HCT116 (cell line): ENCODE results near the gene MED12. TPM values are rescaled to one million over a fixed set of nuclear protein-coding genes. Genes with fewer than 3 reads are reported as not detected.

Source experiments
- ATAC-seq: fragments of 200-7000 bp; cut with Tn5 transposase; 2 replicates; pipeline ENCODE4 v1.9.1; 2020; ENCODE audit warnings: mild to moderate bottlenecking, moderate library complexity
- BruUV-seq: library from RNA; stranded (reverse); fragments of 400-500 nt; replicated peaks from 2 replicates; lab custom pipeline; 2021; lab: Mats Ljungman, UMichigan
- CTCF ChIA-PET: fragments of 300-600 bp; sonication (Branson Sonifier 250); formaldehyde crosslinking; loops from one replicate; lab custom pipeline; 2021; ENCODE audit warnings: antibody characterized with exemption; lab: Charles Lee
- POLR2A ChIA-PET: fragments of 300-600, 350-600 bp; sonication (Branson Sonifier 250); formaldehyde crosslinking; loops from one replicate; lab custom pipeline; 2021; ENCODE audit warnings: antibody characterized with exemption; lab: Charles Lee
- RAD21 ChIA-PET, 2 experiments: fragments of 300-600 bp; sonication (Branson Sonifier 250); formaldehyde crosslinking; loops; one replicate each; lab custom pipeline; 2023; ENCODE audit warnings: low total read pairs in 2 of 2; ENCODE audit not compliant: uncharacterized antibody in 2 of 2, unreplicated experiment in 2 of 2, low non-redundant PET in 1 of 2; lab: Charles Lee
- DNase-seq: peaks from one replicate; pipeline ENCODE4 v3.0.0-alpha.2; 2010; ENCODE audit warnings: low read depth, low spot score
- H2AFZ ChIP-seq: fragments of 200-600 bp; shearing (Covaris generic), sonication (generic); 2 replicates; pipeline ENCODE4 v1.6.1; 2017; ENCODE audit warnings: low read depth, mixed run types, mixed read lengths, antibody characterized with exemption, low read length; ENCODE audit not compliant: poor library complexity, severe bottlenecking
- H3K27ac ChIP-seq: 2 replicates; pipeline ENCODE4 v1.5.1; 2012; ENCODE audit warnings: low read depth, low read length
- H3K27me3 ChIP-seq: fragments of 200-600 bp; sonication (generic); 2 replicates; pipeline ENCODE4 v1.6.1; 2016; ENCODE audit warnings: mixed run types, low read length, mixed read lengths; ENCODE audit not compliant: insufficient read depth
- H3K36me3 ChIP-seq, 2 experiments: fragments of 200-500 bp in 1 of 2; fragments of 200-600 bp in 1 of 2; sonication (Bioruptor generic) in 1 of 2; sonication (generic) in 1 of 2; 2 replicates each; pipeline versions ENCODE4 v1.5.1 to v1.6.1; 2014 to 2016; ENCODE audit warnings: low read length in 2 of 2, inconsistent platforms in 1 of 2, mixed read lengths in 1 of 2, mixed run types in 1 of 2; ENCODE audit not compliant: insufficient read depth in 2 of 2, control insufficient read depth in 1 of 2
- H3K4me1 ChIP-seq, 2 experiments: fragments of 200-600 bp in 1 of 2; sonication (generic) in 1 of 2; 2 replicates each; pipeline versions ENCODE4 v1.5.1 to v1.6.1; 2012 to 2017; ENCODE audit warnings: low read length in 2 of 2, inconsistent platforms in 1 of 2, mild to moderate bottlenecking in 1 of 2, mixed read lengths in 1 of 2, mixed run types in 1 of 2, moderate library complexity in 1 of 2; ENCODE audit not compliant: insufficient read depth in 2 of 2, control insufficient read depth in 1 of 2
- H3K4me2 ChIP-seq: fragments of 200-600 bp; sonication (generic); 2 replicates; pipeline ENCODE4 v1.6.1; 2017; ENCODE audit warnings: mixed run types, low read length, mixed read lengths
- H3K4me3 ChIP-seq, 2 experiments: fragments of 200-600 bp in 1 of 2; sonication (generic) in 1 of 2; replicated peaks in 1 of 2; 2 replicates each; pipeline ENCODE4 v1.5.1; 2011 to 2016; ENCODE audit warnings: low read length in 2 of 2, control low read depth in 1 of 2, low read depth in 1 of 2, mild to moderate bottlenecking in 1 of 2, mixed read lengths in 1 of 2, mixed run types in 1 of 2
- H3K79me2 ChIP-seq: fragments of 200-600 bp; sonication (generic); 2 replicates; pipeline ENCODE4 v1.6.1; 2017; ENCODE audit warnings: mild to moderate bottlenecking, mixed run types, low read length, moderate library complexity, mixed read lengths; ENCODE audit not compliant: insufficient read depth
- H3K9ac ChIP-seq: fragments of 200-600 bp; sonication (generic); 2 replicates; pipeline ENCODE4 v1.6.1; 2016; ENCODE audit warnings: low read length, mixed read lengths
- H3K9me2 ChIP-seq: fragments of 200-600 bp; sonication (generic), shearing (Covaris generic); 2 replicates; pipeline ENCODE4 v1.6.1; 2017; ENCODE audit warnings: mixed run types, mild to moderate bottlenecking, moderate library complexity; ENCODE audit not compliant: insufficient read depth
- H3K9me3 ChIP-seq, 2 experiments: fragments of 200-500 bp in 1 of 2; fragments of 200-600 bp in 1 of 2; sonication (Bioruptor generic) in 1 of 2; sonication (generic) in 1 of 2; 2 replicates each; pipeline ENCODE4 v1.6.1; 2014 to 2017; ENCODE audit warnings: low read length in 2 of 2, mixed read lengths in 2 of 2, inconsistent platforms in 1 of 2, low read depth in 1 of 2, mild to moderate bottlenecking in 1 of 2, mixed run types in 1 of 2, moderate library complexity in 1 of 2; ENCODE audit not compliant: control insufficient read depth in 1 of 2, insufficient read depth in 1 of 2
- H4K20me1 ChIP-seq: fragments of 200-600 bp; sonication (generic), shearing (Covaris generic); 2 replicates; pipeline ENCODE4 v1.6.1; 2017; ENCODE audit warnings: mixed run types, mild to moderate bottlenecking, moderate library complexity; ENCODE audit not compliant: insufficient read depth
- ATF3 ChIP-seq: IDR thresholded peaks from 2 replicates; pipeline ENCODE4 v1.6.1; 2012
- CBX3 ChIP-seq: IDR thresholded peaks from 2 replicates; pipeline ENCODE4 v1.6.1; 2012; ENCODE audit warnings: low read depth
- ELF1 ChIP-seq: IDR thresholded peaks from 2 replicates; pipeline ENCODE4 v1.6.1; 2012; ENCODE audit warnings: low read depth, borderline replicate concordance
- EZH2 ChIP-seq: fragments of 200-600 bp; sonication (generic); IDR thresholded peaks from 2 replicates; pipeline ENCODE4 v1.6.1; 2017; ENCODE audit warnings: antibody characterized with exemption, mixed run types
- EZH2phosphoT487 ChIP-seq: fragments of 200-600 bp; IDR thresholded peaks from 2 replicates; pipeline ENCODE4 v1.6.1; 2018; ENCODE audit warnings: antibody characterized with exemption, borderline replicate concordance
- FOSL1 ChIP-seq: IDR thresholded peaks from 2 replicates; pipeline ENCODE4 v1.6.1; 2012; ENCODE audit warnings: low read depth
- MAX ChIP-seq: IDR thresholded peaks from 2 replicates; pipeline ENCODE4 v1.6.1; 2012
- POLR2AphosphoS5 ChIP-seq: IDR thresholded peaks from 2 replicates; pipeline ENCODE4 v1.6.1; 2011; ENCODE audit warnings: mild to moderate bottlenecking, low read depth, low read length, moderate library complexity
- RAD21 ChIP-seq: IDR thresholded peaks from 2 replicates; pipeline ENCODE4 v1.6.1; 2012; ENCODE audit warnings: low read depth, mild to moderate bottlenecking
- REST ChIP-seq: IDR thresholded peaks from 2 replicates; pipeline ENCODE4 v1.6.1; 2012; ENCODE audit warnings: low read depth
- SIN3A ChIP-seq: IDR thresholded peaks from 2 replicates; pipeline ENCODE4 v1.6.1; 2012; ENCODE audit warnings: low read depth
- SP1 ChIP-seq: IDR thresholded peaks from 2 replicates; pipeline ENCODE4 v1.6.1; 2012; ENCODE audit warnings: low read depth
- SRF ChIP-seq: IDR thresholded peaks from 2 replicates; pipeline ENCODE4 v1.6.1; 2012; ENCODE audit warnings: low read depth
- ZBTB33 ChIP-seq: IDR thresholded peaks from 2 replicates; pipeline ENCODE4 v1.6.1; 2011; ENCODE audit warnings: mild to moderate bottlenecking, low read length, moderate library complexity; ENCODE audit not compliant: insufficient replicate concordance; ENCODE audit errors: extremely low read depth
- ZFX ChIP-seq: fragments of 450-650 bp; IDR thresholded peaks from 2 replicates; pipeline ENCODE4 v1.6.1; 2017
- intact Hi-C: fragments of 100-400 bp; cut with micrococcal nuclease; formaldehyde crosslinking; loops from 2 replicates; pipeline ENCODE4 v1.10.0; 2022
- total RNA-seq: library from RNA; stranded (reverse); gene quantifications from one replicate; pipeline ENCODE4 v1.2.1, GENCODE V29; 2021; ENCODE audit not compliant: unreplicated experiment

Gene MED12
- total RNA-seq, 1 experiment from 2014 or later = 32.8 TPM

- ATAC-seq (no peak), DNase-seq (no peak)
- Histone ChIP-seq H3K9me3 (no peaks in the 10 kb centered on the region), H3K9ac (no peak overlapping the region), H3K9me2 (no peaks in the 10 kb centered on the region), H3K36me3 (no peaks in the 10 kb centered on the region), H4K20me1 (no peaks in the 10 kb centered on the region), H2AFZ (no peak overlapping the region), H3K79me2 (no peaks in the 10 kb centered on the region), H3K4me2 (no peak overlapping the region), H3K4me1 (no peaks in the 10 kb centered on the region), H3K27me3 (no peaks in the 10 kb centered on the region), H3K4me3 (no peak overlapping the region), H3K27ac (no peak overlapping the region)
- no TSS peak for BruUV-seq
- ChIA-PET CTCF (no interaction called here), POLR2A (no interaction called here), RAD21 (no interaction called here)
- no peak for TF ChIP-seq POLR2AphosphoS5
- TF ChIP-seq ATF3 = no peak
- intact Hi-C loops = no loop called here
Observed at GRCh38 chrX:71111921-71112431, 6.4 kb upstream of the MED12 start.

GRCh38 chrX:71117358-71117757, 1.0 kb upstream of the MED12 start:
- BruUV-seq = no TSS peak
- H3K4me2 ChIP-seq = peak overlapping the region; percentile 82
- H3K9me3 ChIP-seq = no peaks in the 10 kb centered on the region
- H3K27me3 ChIP-seq = no peaks in the 10 kb centered on the region
- no peaks in the 10 kb centered on the region for H3K9me2 ChIP-seq
- H3K4me3 ChIP-seq = no peak overlapping the region; a peak in 1 of 4 replicates
- no peak for DNase-seq
- H4K20me1 ChIP-seq = no peaks in the 10 kb centered on the region
- intact Hi-C loops = no loop called here
- POLR2A ChIA-PET = no interaction called here
- no peaks in the 10 kb centered on the region; a peak in 1 of 4 replicates for H3K36me3 ChIP-seq
- CTCF ChIA-PET = no interaction called here
- ATAC-seq = no peak
- H3K4me1 ChIP-seq = peaks cover 0 to 5% of the 10 kb centered on the region in 2 experiments; a peak in 1 of 4 replicates
- no peak overlapping the region for H3K27ac ChIP-seq
- no peaks in the 10 kb centered on the region for H3K79me2 ChIP-seq
- no peak overlapping the region for H2AFZ ChIP-seq
- no peak overlapping the region for H3K9ac ChIP-seq
- RAD21 ChIA-PET = no interaction called here
- TF ChIP-seq SRF = no peak
- TF ChIP-seq EZH2 = no peak
- no peak for TF ChIP-seq ZFX
- TF ChIP-seq ZBTB33 = no peak
- TF ChIP-seq SIN3A = no peak
- TF ChIP-seq RAD21 = no peak
- TF ChIP-seq EZH2phosphoT487 = no peak
- TF ChIP-seq SP1 = no peak
- no peak for TF ChIP-seq CBX3
- no peak for TF ChIP-seq ELF1
- no peak for TF ChIP-seq MAX
- TF ChIP-seq REST = no peak
- TF ChIP-seq FOSL1 = no peak
